Parathyroid adenoma (tissue), 2 donors: ENCODE results near the gene TNS2.

Experiments
- H2AFZ ChIP-seq: fragments of 300-600 bp; sonication (generic); one replicate; pipeline ENCODE4 v1.7.0; 2017; ENCODE audit warnings: antibody characterized with exemption, mild to moderate bottlenecking
- H3K27ac ChIP-seq: fragments of 300-600 bp; sonication (generic); one replicate; pipeline ENCODE4 v1.7.0; 2017
- H3K27me3 ChIP-seq: fragments of 300-600 bp; sonication (generic); one replicate; pipeline ENCODE4 v1.7.0; 2017; ENCODE audit warnings: low read length; ENCODE audit not compliant: control insufficient read depth, insufficient read depth
- H3K36me3 ChIP-seq: fragments of 300-600 bp; sonication (generic); one replicate; pipeline ENCODE4 v1.7.0; 2017; ENCODE audit warnings: low read length; ENCODE audit not compliant: control insufficient read depth, insufficient read depth
- H3K4me1 ChIP-seq: fragments of 300-600 bp; sonication (generic); one replicate; pipeline ENCODE4 v1.7.0; 2017; ENCODE audit warnings: control low read depth
- H3K4me2 ChIP-seq: fragments of 300-600 bp; sonication (generic); one replicate; pipeline ENCODE4 v1.7.0; 2017; ENCODE audit warnings: low read length
- H3K4me3 ChIP-seq: fragments of 300-600 bp; sonication (generic); one replicate; pipeline ENCODE4 v1.7.0; 2017; ENCODE audit warnings: low read depth, low read length
- H3K79me2 ChIP-seq: fragments of 300-600 bp; sonication (generic); one replicate; pipeline ENCODE4 v1.7.0; 2017; ENCODE audit warnings: control low read depth
- H3K9ac ChIP-seq: fragments of 300-600 bp; sonication (generic); one replicate; pipeline ENCODE4 v1.7.0; 2017; ENCODE audit warnings: mild to moderate bottlenecking
- H3K9me3 ChIP-seq: fragments of 300-600 bp; sonication (generic); one replicate; pipeline ENCODE4 v1.7.0; 2017; ENCODE audit warnings: low read length; ENCODE audit not compliant: control insufficient read depth
- CTCF ChIP-seq: fragments of 300-600 bp; sonication (generic); IDR thresholded peaks from one replicate; pipeline ENCODE4 v1.7.0; 2017; ENCODE audit warnings: antibody characterized with exemption, mild to moderate bottlenecking
- donor health status: primary hyperparathyroidism.

TNS2 gene

GRCh38 chr12:53098354-53098981 is 48.6 kb downstream of the TNS2 start:
- Histone ChIP-seq H2AFZ (peak overlapping the region; percentile 86), H3K79me2 (no peaks in the 10 kb centered on the region), H3K4me2 (peak overlapping the region; percentile 97), H3K36me3 (no peaks in the 10 kb centered on the region), H3K9ac (no peak overlapping the region), H3K27ac (peak overlapping the region; percentile 40), H3K9me3 (no peaks in the 10 kb centered on the region), H3K4me1 (peaks cover 14% of the 10 kb centered on the region), H3K4me3 (no peak overlapping the region), H3K27me3 (no peaks in the 10 kb centered on the region)
- TF ChIP-seq CTCF: no peak

- no peaks in the 10 kb centered on the region for H3K9me3 ChIP-seq
- no peak overlapping the region for H2AFZ ChIP-seq
- H3K4me3 ChIP-seq: no peak overlapping the region
- peak; percentile 89 for TF ChIP-seq CTCF
- H3K27me3 ChIP-seq: no peaks in the 10 kb centered on the region
- H3K4me1 ChIP-seq: peaks cover 14% of the 10 kb centered on the region
- H3K27ac ChIP-seq: peak overlapping the region; percentile 40
- H3K4me2 ChIP-seq: no peak overlapping the region
- H3K36me3 ChIP-seq: no peaks in the 10 kb centered on the region
- H3K9ac ChIP-seq: no peak overlapping the region
- no peaks in the 10 kb centered on the region for H3K79me2 ChIP-seq
Measured at GRCh38 chr12:53099071-53099882, 49.4 kb downstream of the TNS2 start.

- TF ChIP-seq CTCF: no peak
- H3K27me3 ChIP-seq: no peaks in the 10 kb centered on the region
- H3K79me2 ChIP-seq: no peaks in the 10 kb centered on the region
- peaks cover 14% of the 10 kb centered on the region for H3K4me1 ChIP-seq
- H2AFZ ChIP-seq: no peak overlapping the region
- no peak overlapping the region for H3K4me2 ChIP-seq
- no peak overlapping the region for H3K4me3 ChIP-seq
- H3K9me3 ChIP-seq: no peaks in the 10 kb centered on the region
- H3K9ac ChIP-seq: no peak overlapping the region
- H3K36me3 ChIP-seq: no peaks in the 10 kb centered on the region
- no peak overlapping the region for H3K27ac ChIP-seq
Measured at GRCh38 chr12:53100466-53101151, 50.7 kb downstream of the TNS2 start.

- Histone ChIP-seq H3K9me3 (no peaks in the 10 kb centered on the region), H3K4me3 (no peak overlapping the region), H3K36me3 (no peaks in the 10 kb centered on the region), H3K27me3 (no peaks in the 10 kb centered on the region), H3K4me2 (no peak overlapping the region), H3K9ac (no peak overlapping the region), H3K4me1 (peaks cover 14% of the 10 kb centered on the region), H2AFZ (no peak overlapping the region), H3K27ac (no peak overlapping the region), H3K79me2 (no peaks in the 10 kb centered on the region)
- no peak for TF ChIP-seq CTCF
Measured at GRCh38 chr12:53101266-53101665, 51.4 kb downstream of the TNS2 start.
